Chondrocyte (in vitro differentiated cells): Measurements from ENCODE around the gene LCN15. TPM values are rescaled to one million over a fixed set of nuclear protein-coding genes. Genes with fewer than 3 reads are reported as not detected.

Experiments used
- DNase-seq: peaks from one replicate; pipeline ENCODE4 v3.0.0; 2021; ENCODE audit warnings: mixed read lengths, low spot score
- H3K27ac Mint-ChIP-seq: one replicate; pipeline ENCODE4 v1.8.0; 2021; ENCODE audit warnings: mild to moderate bottlenecking, moderate library complexity, mixed read lengths; ENCODE audit not compliant: unreplicated experiment
- H3K27me3 Mint-ChIP-seq: 2 replicates; pipeline ENCODE4 v1.8.0; 2021; ENCODE audit warnings: low read depth, mixed read lengths
- H3K36me3 Mint-ChIP-seq: 2 replicates; pipeline ENCODE4 v1.8.0; 2021; ENCODE audit warnings: low read depth, mixed read lengths
- H3K4me1 Mint-ChIP-seq: 2 replicates; pipeline ENCODE4 v1.8.0; 2021; ENCODE audit warnings: low read depth, mild to moderate bottlenecking, mixed read lengths
- H3K4me3 Mint-ChIP-seq: one replicate; pipeline ENCODE4 v1.8.0; 2021; ENCODE audit warnings: mild to moderate bottlenecking, moderate library complexity, mixed read lengths; ENCODE audit not compliant: unreplicated experiment
- H3K9me3 Mint-ChIP-seq: 2 replicates; pipeline ENCODE4 v1.8.0; 2021; ENCODE audit warnings: low read depth, mixed read lengths
- total RNA-seq: library from RNA; stranded (reverse); gene quantifications from 3 replicates; pipeline ENCODE4 v1.2.1, GENCODE V29; 2021
- TF ChIP-seq, protein P1 (sequence below): fragments of 200-600 bp; sonication (generic); IDR thresholded peaks from 2 replicates; pipeline ENCODE4 v1.5.0; 2021; ENCODE audit warnings: antibody characterized with exemption, mild to moderate bottlenecking, moderate library complexity

The LCN15 gene
- total RNA-seq, 1 donor from 2014 or later: not detected

DNA sequence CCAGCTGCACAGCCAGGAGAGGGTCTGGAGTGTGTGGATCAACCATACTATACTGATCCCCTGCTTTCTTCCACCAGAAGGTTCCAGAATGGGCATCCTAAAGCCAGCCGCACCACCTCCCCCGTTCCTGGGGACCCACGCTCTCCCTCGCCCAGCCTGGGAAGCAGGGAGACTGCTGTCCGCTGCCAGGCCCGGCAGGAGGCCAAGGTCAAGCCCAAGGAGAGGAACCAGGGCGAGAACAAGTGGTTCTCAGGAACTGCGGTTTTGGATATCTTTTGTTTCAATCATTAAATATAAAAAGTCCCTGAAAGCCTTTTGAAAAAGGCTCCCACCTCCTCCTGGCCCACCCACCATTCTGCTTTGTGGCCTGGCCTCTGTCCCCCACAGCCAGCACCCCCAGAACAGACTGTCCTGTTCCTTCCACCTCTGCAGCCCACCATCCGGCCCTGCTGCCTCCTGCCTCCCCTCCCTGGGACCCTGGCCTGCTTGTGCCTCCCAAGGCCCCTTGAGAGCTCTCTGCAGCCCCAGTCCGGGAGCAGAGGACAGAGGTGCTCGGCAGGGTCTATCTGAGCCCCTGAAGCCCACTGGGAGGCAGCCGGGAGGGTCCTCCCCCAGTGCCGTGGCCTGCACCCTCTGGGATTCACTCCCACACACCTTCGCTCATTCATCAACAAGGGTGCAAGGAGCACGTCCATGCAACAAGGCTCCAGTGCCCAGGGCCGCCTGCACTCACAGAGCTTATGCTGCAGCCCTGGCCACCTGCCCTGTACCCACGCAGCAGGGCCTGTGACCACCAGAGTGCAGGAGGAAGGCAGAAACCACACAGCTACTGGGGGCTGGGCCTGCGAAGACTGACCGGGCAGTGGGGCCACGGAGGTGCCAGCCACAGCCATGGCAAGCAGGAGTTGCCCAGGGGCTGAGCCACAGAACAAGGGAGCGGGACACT is 15.4 kb downstream of the LCN15 start:
- Mint-ChIP-seq H3K27me3 (peaks cover 13% of the 10 kb centered on the region), H3K36me3 (no peaks in the 10 kb centered on the region), H3K4me1 (no peaks in the 10 kb centered on the region), H3K27ac (no peak overlapping the region), H3K9me3 (peaks cover 15% of the 10 kb centered on the region), H3K4me3 (no peak overlapping the region)
- DNase-seq: no peak
- TF ChIP-seq, protein P1, sequence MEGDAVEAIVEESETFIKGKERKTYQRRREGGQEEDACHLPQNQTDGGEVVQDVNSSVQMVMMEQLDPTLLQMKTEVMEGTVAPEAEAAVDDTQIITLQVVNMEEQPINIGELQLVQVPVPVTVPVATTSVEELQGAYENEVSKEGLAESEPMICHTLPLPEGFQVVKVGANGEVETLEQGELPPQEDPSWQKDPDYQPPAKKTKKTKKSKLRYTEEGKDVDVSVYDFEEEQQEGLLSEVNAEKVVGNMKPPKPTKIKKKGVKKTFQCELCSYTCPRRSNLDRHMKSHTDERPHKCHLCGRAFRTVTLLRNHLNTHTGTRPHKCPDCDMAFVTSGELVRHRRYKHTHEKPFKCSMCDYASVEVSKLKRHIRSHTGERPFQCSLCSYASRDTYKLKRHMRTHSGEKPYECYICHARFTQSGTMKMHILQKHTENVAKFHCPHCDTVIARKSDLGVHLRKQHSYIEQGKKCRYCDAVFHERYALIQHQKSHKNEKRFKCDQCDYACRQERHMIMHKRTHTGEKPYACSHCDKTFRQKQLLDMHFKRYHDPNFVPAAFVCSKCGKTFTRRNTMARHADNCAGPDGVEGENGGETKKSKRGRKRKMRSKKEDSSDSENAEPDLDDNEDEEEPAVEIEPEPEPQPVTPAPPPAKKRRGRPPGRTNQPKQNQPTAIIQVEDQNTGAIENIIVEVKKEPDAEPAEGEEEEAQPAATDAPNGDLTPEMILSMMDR: no peak

DNA sequence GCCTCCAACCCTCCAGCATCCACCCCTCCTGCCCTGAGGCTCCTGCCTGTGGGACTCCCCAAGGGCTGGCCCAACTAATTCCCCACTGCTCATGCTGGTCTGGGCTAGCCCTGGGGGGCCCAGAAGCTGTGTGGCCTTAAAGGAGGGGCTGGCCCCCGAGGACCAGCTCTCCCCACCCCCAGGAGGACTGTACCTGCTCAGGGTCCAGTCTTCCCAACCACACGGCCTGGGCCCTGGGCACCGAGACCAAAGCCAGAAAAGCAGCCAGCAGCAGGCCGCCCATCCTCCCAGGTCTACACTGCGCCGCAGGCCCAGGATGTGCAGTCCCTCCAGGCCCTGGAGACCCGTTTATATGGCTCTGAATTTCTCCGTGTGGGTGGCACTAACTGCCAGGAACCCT is 16.1 kb downstream of the LCN15 start, which contains the start of gene LCN6:
TSS of gene LCN6 (minus strand) at position 325 of the 400 bp plus-strand sequence. CDS start at position 283, 42 bp downstream.
- Mint-ChIP-seq H3K27ac (no peak within 1 kb of the TSS), H3K4me3 (no peak within 1 kb of the TSS), H3K9me3 (peaks cover 15% of the 10 kb centered on the region), H3K27me3 (peaks cover 13% of the 10 kb centered on the region), H3K36me3 (no peaks in the 10 kb centered on the region), H3K4me1 (no peaks in the 10 kb centered on the region)
- TF ChIP-seq, protein P1: no peak
- DNase-seq: no peak

DNA sequence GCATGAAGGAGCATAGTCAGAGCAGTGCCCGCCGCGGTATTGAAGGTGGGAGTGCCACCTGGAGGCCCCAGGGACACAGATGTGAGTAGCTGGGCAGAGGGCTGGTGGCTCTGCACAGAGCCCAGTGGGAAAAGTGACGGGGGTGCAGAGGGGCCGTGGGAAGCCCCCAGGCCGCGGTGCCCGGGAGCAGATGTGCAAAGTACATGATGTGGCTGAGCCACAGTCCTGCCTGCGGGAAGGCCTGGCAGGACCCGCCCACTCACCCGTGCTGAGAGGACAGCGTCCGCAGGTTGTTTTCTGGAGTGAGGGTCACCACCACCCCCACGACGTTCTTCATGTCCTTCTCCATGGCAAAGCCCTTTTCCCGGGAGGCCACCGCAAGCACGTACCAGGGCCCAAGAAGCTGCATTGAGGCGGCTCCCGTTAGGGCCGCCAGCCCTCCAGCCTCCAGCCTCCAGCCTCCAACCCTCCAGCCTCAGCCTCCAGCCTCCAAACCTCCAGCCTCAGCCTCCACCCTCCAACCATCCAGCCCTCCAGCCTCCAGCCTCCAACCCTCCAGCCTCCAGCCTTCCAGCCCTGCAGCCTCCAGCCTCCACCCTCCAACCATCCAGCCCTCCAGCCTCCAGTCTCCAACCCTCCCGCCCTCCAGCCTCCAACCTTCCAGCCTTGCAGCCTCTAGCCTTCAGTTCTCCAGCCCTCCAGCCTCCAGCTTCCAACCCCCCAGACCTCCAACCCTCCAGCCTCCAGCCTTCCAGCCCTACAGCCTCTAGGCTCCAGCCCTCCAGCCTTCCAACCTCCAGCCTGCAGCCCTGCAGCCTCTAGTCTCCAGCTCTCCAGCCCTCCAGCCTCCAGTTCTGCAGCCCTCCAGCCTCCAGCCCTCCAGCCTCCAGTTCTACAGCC is 16.9 kb downstream of the LCN15 start:
- peak; percentile 80 for DNase-seq
- Mint-ChIP-seq H3K27me3 (peaks cover 12% of the 10 kb centered on the region), H3K36me3 (no peaks in the 10 kb centered on the region), H3K4me1 (no peaks in the 10 kb centered on the region), H3K4me3 (no peak overlapping the region), H3K9me3 (peaks cover 10% of the 10 kb centered on the region), H3K27ac (no peak overlapping the region)
- TF ChIP-seq, protein P1: no peak

DNA sequence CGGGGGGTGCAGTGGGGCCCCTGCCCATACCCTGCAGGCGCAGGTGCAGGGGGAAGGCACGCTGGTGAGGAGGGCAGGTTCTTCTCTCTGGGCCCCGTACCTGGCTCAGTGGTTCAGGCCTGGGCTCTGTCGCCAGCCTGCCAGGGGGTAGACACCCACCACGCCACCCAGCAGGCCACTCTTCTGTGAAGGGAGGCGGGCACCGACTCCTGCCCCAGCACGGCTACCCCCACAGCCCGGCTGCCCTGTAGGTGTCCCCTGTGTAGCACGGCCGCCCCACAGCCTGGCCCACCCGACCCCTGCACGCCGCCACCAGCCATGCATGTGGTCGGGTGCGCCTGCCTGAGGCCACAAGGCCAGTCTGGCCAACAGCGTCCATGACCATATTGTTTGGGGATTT is 17.7 kb downstream of the LCN15 start:
- TF ChIP-seq, protein P1: no peak
- Mint-ChIP-seq H3K4me1 (no peaks in the 10 kb centered on the region), H3K36me3 (no peaks in the 10 kb centered on the region), H3K9me3 (peaks cover 2% of the 10 kb centered on the region), H3K27me3 (peaks cover 4% of the 10 kb centered on the region), H3K4me3 (no peak overlapping the region), H3K27ac (no peak overlapping the region)
- DNase-seq: peak; percentile 89

DNA sequence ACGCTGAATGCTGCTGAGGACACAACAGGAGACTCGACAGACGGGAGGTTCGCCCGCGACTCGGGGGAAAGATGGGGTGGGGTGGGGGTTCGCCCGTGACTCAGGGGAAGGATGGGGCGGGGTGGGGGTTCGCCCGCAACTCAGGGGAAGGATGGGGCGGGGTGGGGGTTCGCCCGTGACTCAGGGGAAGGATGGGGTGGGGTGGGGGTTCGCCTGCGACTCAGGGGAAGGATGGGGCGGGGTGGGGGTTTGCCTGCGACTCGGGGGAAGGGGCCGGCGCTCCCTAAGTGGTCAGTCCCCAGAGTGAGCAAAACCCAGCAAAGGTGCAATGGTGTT is 18.2 kb downstream of the LCN15 start:
- Mint-ChIP-seq H3K4me3 (no peak overlapping the region), H3K36me3 (no peaks in the 10 kb centered on the region), H3K4me1 (no peaks in the 10 kb centered on the region), H3K27ac (no peak overlapping the region), H3K27me3 (peaks cover 3% of the 10 kb centered on the region), H3K9me3 (no peaks in the 10 kb centered on the region)
- TF ChIP-seq, protein P1: no peak
- DNase-seq: no peak
